A673 (cell line): ENCODE measurements around the gene DMXL2. TPM values are rescaled to one million over a fixed set of nuclear protein-coding genes. Genes with fewer than 3 reads are reported as not detected.

Experiments
- BruUV-seq: library from RNA; stranded (reverse); fragments of 400-500 nt; replicated peaks from 2 replicates; lab custom pipeline; 2021; lab: Mats Ljungman, UMichigan
- CTCF ChIA-PET: fragments of 300-600 bp; sonication (Branson Sonifier 250); formaldehyde crosslinking; loops from one replicate; lab custom pipeline; 2022; ENCODE audit warnings: antibody characterized with exemption; lab: Charles Lee
- POLR2A ChIA-PET: fragments of 300-600 bp; sonication (Branson Sonifier 250); formaldehyde crosslinking; loops from one replicate; lab custom pipeline; 2022; ENCODE audit warnings: antibody characterized with exemption; ENCODE audit not compliant: low non-redundant PET; lab: Charles Lee
- DNase-seq: peaks from one replicate; pipeline ENCODE4 v3.0.0-alpha.2; 2015; ENCODE audit warnings: low spot score
- H3K27ac ChIP-seq: fragments of 200-600 bp; sonication (generic); 2 replicates; pipeline ENCODE4 v1.5.1; 2016; ENCODE audit warnings: mixed run types, low read depth, mild to moderate bottlenecking, mixed read lengths, antibody characterized with exemption, low read length; ENCODE audit not compliant: poor library complexity, severe bottlenecking
- H3K27me3 ChIP-seq: fragments of 200-600 bp; sonication (generic); replicated peaks from 2 replicates; pipeline ENCODE4 v1.6.1; 2017; ENCODE audit warnings: mixed run types, low read depth, mild to moderate bottlenecking, mixed read lengths, antibody characterized with exemption, low read length; ENCODE audit not compliant: insufficient read depth, poor library complexity
- H3K36me3 ChIP-seq: fragments of 200-600 bp; sonication (generic); 2 replicates; pipeline ENCODE4 v1.6.1; 2016; ENCODE audit warnings: mixed run types, mild to moderate bottlenecking, mixed read lengths, antibody characterized with exemption, low read length; ENCODE audit not compliant: insufficient read depth, poor library complexity, severe bottlenecking
- H3K4me1 ChIP-seq: fragments of 200-600 bp; sonication (generic); 2 replicates; pipeline ENCODE4 v1.6.1; 2017; ENCODE audit warnings: mixed run types, mild to moderate bottlenecking, mixed read lengths, antibody characterized with exemption, low read length; ENCODE audit not compliant: insufficient read depth, poor library complexity, severe bottlenecking
- H3K4me3 ChIP-seq: fragments of 200-600 bp; sonication (generic); 2 replicates; pipeline ENCODE4 v1.5.1; 2016; ENCODE audit warnings: low read depth, mixed run types, mild to moderate bottlenecking, mixed read lengths, low read length; ENCODE audit not compliant: poor library complexity, severe bottlenecking
- H3K9me3 ChIP-seq: fragments of 200-600 bp; sonication (generic); 2 replicates; pipeline ENCODE4 v1.6.1; 2016; ENCODE audit warnings: mixed run types, low read depth, mild to moderate bottlenecking, mixed read lengths, antibody characterized with exemption, low read length; ENCODE audit not compliant: poor library complexity, severe bottlenecking
- CTCF ChIP-seq: fragments of 300-800, 200-600 bp; sonication (generic); conservative IDR thresholded peaks from 2 replicates; pipeline ENCODE4 v1.5.1; 2017; ENCODE audit warnings: low read depth, mild to moderate bottlenecking, antibody characterized with exemption, low read length, moderate library complexity, mixed read lengths
- EZH2 ChIP-seq: fragments of 200-600 bp; sonication (generic); IDR thresholded peaks from 2 replicates; pipeline ENCODE4 v1.6.1; 2017; ENCODE audit warnings: borderline replicate concordance, low read depth, mild to moderate bottlenecking, mixed read lengths, antibody characterized with exemption, low read length; ENCODE audit not compliant: poor library complexity, severe bottlenecking
- intact Hi-C: fragments of 100-400 bp; cut with micrococcal nuclease; formaldehyde crosslinking; loops from one replicate; pipeline ENCODE4 v1.10.0; 2022; ENCODE audit not compliant: unreplicated experiment
- total RNA-seq: library from RNA; stranded (reverse); gene quantifications from 2 replicates; pipeline ENCODE4 v1.2.3, GENCODE V29; 2021

DMXL2 gene
- total RNA-seq, 1 experiment from 2014 or later, result 23.2 TPM

DNA sequence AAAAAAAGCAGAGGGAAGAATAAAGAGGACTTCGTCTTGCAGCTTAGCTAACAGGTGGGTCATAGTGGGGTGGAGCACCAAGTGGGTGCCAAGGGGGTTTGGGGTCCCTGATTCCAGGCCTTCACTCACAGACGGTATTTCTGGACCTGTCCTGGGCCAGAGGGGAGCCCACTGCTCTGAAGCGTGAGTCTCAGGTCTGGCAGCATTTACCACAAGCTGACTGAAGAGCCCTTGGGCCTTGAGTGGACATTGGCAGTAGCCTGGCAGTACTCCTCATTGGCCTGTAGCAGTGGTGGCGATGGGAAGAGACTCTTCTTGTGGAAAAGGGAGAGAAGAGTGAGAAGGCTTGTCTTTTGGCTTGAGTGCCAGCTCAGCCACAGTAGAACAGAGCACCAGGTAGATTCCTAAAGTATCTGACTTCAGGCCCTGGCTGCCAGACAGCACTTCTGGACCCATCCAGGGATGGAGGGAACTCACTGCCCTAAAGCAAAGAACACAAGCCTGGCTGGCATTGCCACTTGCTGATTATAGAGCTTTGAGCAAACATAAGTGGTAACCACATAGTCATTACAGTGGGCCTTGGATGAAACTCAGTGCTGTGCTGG lies 208.2 kb downstream of the DMXL2 start:
- Histone ChIP-seq H3K27me3 (no peaks in the 10 kb centered on the region), H3K4me3 (no peak overlapping the region), H3K9me3 (no peaks in the 10 kb centered on the region), H3K27ac (no peak overlapping the region), H3K4me1 (no peaks in the 10 kb centered on the region), H3K36me3 (no peaks in the 10 kb centered on the region)
- CTCF ChIA-PET, result no interaction called here
- POLR2A ChIA-PET, result no interaction called here
- DNase-seq, result no peak
- TF ChIP-seq EZH2 (no peak), CTCF (no peak)
- BruUV-seq, result no TSS peak
- intact Hi-C loops, result no loop called here

DNA sequence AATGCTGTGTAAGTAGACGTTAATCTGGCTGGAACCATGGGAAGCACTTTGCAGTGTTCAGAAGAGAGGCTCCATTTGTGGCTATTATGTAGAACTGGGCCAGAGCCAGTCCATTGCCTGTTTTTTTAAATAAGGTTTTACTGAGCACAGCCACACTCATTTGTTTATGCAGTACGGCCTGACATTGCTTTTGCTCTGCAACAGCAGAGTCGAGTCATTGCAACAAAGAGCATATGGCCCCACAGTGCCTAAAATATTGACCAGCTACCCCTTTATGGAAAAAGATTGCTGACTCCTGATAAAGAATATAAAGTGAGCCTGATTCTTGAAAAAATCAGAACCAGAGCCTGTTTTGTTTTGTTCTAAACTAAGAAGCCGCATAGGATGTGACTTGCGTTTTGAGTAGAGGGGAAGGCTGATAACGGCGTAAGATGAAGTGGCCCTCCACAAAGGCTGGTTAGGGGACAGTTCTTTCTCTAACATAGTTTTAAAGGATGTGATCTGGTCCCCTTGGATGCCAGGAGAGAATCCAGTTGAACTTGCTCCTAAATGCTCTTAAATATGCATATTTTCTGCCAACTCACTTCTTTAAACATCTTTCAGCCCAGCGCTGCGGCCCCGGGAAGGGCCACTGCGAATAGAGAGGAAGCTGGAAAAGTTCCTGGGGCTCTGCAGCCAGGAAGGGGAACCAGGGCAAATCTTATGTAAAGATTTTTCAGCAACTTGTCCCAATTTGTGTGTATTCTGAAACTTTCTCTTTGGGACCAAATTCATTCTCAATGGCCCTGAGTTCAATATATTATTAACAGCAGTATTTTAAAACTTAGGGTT lies 216.7 kb downstream of the DMXL2 start:
- H3K4me3 ChIP-seq, result no peak overlapping the region
- DNase-seq, result no peak
- BruUV-seq, result no TSS peak
- H3K9me3 ChIP-seq, result no peaks in the 10 kb centered on the region
- H3K4me1 ChIP-seq, result no peaks in the 10 kb centered on the region
- H3K27ac ChIP-seq, result no peak overlapping the region
- CTCF ChIA-PET, result no interaction called here
- H3K27me3 ChIP-seq, result no peaks in the 10 kb centered on the region
- H3K36me3 ChIP-seq, result no peaks in the 10 kb centered on the region
- intact Hi-C loops, result no loop called here
- POLR2A ChIA-PET, result no interaction called here
- TF ChIP-seq EZH2 (no peak), CTCF (no peak)

DNA sequence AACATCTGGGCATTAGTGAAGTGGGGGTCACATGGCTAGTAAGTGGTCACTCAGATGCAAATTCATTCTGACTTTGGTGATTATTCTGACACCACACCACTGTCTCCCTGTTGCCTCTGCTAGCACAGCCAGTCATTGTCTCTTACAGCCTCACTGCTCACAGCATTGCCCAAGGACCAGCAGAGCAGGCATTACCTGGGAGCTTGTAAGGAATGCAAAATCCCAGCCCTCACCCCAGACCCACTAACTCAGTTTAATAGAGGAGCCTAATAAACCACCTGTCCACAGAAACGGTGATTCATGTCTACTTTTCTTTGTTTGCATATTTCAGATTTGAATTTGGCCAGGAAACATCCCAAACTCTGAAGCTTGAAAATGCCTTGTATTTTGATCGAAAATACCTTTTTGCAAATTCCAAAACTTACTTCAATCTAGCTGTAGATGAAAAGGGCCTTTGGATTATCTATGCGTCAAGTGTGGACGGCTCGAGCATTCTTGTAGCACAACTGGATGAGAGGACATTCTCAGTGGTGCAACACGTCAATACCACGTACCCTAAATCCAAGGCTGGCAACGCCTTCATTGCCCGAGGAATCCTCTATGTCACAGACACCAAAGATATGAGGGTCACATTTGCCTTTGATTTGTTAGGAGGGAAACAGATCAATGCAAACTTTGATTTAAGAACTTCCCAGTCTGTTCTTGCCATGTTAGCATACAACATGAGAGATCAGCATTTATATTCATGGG lies 218.4 kb downstream of the DMXL2 start:
- BruUV-seq, result no TSS peak

More for the DNA sequence above, 218.4 kb downstream of the DMXL2 start:
- intact Hi-C loops, result loop anchor here (1.0 to 5.0 kb wide), 4 partner anchors 95 to 242 kb away; no protein-coding TSS in a partner anchor
- DNase-seq, result no peak
- Histone ChIP-seq H3K4me1 (no peaks in the 10 kb centered on the region), H3K36me3 (no peaks in the 10 kb centered on the region), H3K27me3 (no peaks in the 10 kb centered on the region), H3K9me3 (no peaks in the 10 kb centered on the region), H3K4me3 (no peak overlapping the region), H3K27ac (no peak overlapping the region)
- ChIA-PET CTCF (interaction anchor here (0.6 to 2.1 kb wide), 4 partner anchors 93 to 271 kb away, joined by 3 to 7 read pairs (median 4); no protein-coding TSS in a partner anchor), POLR2A (no interaction called here)
- TF ChIP-seq EZH2 (no peak), CTCF (no peak)
